Activated CD8-positive, alpha-beta memory T cell treated with anti-CD3 and anti-CD28 coated beads, Interleukin-2, amount 50 U/mL, for 24 hours (primary cell): Measurements from ENCODE around the gene FRMD7.
"Not testable (repeated sequence)": the region's sequence is repeated elsewhere in the genome, so short reads cannot be mapped to it uniquely, and the experiment has no call there.

Experiments used
- DNase-seq: peaks from one replicate; pipeline ENCODE4 v3.0.0-alpha.2; 2020; ENCODE audit errors: extremely low read depth

Gene FRMD7

DNA sequence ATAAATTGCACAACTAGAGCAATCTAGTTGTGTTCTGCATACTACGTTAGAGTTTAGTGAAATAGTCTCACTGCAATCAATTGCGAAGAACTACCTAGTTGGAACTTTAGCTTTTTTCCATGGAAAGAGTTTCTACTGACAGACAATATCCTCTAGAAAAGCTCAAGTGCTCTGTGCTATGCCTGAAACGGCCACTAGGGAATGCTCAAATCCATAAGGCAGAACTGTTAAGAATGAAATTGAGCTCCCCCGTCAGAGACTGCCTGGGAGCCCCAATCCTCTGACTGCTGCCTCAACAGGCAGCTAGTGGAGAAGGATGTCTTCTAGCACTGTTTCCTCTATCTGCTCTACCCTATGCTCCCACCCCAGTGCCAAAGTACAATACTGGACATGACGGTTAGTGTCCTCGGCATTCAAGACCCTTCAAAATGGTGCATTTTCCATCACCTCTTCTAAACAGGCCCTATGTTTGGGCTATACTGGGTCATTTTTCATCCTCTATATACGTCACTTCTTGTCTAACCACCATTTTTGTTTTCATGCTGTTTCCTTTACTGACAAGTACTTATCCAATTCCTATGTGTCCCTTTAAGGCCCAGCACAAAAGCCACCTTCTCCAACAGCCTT, 35.3 kb downstream of the FRMD7 start:
- DNase-seq, result peak; percentile 2

DNA sequence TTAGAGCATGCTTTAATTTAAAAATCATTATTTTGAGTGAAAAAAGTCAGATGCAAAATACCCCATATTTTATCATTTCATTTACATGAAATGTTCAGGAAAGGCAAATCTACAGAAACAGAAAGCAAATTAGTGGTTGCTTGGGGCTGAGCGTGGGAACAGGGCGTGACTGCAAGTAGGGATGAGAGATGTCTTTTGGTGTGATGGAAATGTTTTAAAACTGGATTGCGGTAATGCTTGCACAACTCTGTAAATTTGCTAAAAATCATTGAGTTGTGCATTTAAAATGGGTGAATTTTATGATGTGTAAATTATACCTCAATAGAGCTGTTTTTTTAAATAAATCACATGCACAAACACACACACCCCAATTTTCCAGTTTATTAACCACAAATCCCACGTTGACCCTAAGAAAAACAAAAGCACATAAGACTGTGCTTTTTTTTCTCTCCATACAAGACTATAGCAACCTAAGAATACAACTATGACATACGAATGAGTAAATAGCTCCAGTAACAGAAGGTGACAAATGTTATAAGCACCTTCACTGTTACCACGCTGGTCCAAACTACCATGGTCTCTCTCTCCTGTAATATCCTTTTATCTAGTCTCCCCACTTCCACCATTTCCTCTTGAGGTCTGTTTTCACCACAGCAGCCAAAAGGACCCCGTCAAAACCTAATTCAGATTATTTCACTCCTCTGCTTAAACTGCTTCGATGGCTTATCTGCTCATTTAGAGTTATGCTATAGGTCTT, 37.2 kb downstream of the FRMD7 start:
- no peak for DNase-seq

DNA sequence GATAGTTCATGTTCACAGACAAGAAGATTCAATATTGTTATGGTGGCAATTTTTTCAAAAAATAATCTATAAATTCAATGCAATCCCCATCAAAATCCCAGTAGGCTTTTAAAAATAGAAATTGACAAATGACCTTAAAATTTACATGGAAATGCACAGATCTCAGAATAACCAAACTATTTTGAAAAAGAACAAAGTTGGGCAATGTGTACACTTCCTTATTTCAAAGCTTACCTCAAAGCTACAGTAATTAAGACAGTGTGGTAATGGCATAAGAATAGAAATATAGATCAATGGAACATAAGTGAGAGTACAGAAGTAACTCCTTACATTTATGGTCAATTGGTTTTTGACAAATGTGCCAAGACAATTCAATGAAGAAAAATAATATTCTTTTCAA, 39.0 kb downstream of the FRMD7 start:
- no peak for DNase-seq

DNA sequence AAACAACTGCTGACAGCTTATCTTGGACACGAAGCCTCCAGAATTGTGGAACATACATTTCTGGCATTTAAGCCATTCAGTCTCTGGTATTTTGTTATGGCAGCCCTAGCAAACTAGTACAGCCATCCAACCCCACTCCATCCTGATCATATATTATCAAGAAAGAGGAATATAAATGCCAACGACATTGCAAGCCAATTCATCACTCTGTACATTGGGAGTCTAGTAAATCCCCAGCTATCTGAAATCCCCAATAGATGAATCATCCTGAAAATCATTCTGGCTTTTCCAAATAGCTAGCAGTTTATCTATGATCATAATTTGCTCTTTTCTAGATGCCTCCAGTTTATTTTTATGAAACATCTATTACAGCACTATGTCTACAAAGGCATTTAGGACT, 41.1 kb downstream of the FRMD7 start:
- no peak for DNase-seq

DNA sequence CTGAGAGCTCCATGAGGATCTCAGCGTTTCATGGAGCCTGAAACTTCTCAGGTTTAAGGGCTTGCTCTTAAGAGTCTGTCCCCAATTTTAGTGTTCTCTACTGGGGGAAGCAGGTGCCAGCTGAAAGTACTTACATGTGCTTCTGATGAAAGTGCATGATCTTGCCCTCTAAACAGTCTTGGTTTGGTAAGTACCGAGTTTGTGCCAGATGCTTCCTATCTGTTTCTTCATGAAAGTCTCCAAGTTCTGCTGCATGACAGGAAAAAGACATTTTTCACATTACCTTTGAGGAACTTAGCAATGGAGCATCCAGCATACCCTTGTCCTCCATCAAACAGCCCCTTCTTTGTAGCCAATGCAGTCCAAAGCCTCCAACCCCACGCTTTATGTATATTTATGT, 42.0 kb downstream of the FRMD7 start:
- DNase-seq, result no peak

DNA sequence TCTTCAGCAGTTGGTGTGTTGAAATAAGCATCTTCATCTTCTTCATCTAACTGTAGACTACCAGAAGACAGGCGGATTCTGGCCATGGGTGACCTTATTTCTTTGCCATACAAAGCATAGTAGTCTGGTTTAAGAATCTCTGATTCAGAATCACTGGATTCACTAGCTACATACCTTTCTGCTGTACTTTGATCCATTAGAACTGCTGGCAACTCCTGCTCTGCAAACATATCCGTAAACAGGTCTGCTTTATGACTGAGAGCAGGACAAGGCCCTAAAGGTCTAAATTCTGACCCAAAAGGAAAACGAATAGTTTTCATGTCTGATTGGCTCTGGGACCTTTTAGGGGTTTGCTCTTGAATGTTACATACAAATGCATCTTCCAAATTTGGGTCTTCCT, 49.9 kb downstream of the FRMD7 start:
- DNase-seq, result no peak

DNA sequence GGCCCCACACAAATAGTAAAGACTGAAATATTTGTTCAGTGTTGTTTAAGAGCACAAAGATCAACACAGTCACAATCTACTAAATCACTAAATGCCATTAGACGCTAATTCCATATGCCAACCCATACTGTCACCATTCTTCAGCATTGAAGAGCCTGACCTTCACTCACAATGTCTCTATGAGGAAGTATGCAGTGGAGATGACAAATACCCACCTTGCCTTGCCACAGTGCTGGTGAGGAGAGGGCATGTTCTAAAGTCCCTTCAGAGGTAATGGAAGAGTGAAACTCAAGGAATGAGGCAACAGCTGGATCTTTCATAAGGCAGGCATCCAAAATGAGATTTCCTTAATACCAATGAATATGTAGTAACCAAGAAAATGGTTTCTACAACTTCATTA, 50.4 kb downstream of the FRMD7 start:
- no peak for DNase-seq

DNA sequence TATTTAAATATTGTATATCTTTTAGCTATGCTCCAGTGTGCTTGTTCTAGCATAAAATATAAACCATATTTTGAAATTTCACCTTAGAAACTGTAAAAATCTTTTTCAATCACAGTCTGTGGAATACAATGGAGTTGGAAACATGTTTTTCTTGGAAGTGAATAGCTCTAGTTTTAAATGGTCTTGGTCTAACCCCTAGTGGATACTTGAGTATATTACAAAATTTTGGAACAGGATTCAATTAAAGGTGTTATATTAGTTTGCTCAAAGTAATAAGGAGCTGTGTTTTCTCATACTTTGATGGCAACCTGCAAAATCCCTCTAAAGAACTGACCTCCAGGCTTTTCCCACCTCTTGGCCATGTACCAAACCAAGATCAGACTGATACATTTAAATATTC, 56.6 kb downstream of the FRMD7 start:
- DNase-seq, result no peak

DNA sequence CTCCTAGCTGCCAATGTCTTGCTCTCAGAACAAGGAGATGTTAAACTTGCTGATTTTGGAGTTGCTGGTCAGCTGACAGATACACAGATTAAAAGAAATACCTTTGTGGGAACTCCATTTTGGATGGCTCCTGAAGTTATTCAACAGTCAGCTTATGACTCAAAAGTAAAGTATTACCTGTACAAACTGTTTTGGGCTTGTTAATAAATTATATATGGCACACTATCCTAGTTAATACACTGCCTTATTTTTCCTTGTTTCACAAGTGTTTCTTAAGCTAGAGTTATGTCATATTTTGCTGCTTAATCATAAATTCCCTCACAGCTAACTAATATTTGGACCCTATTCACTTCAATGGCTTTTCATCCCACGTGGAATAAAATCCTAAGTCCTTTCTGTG, 59.4 kb downstream of the FRMD7 start:
- no peak for DNase-seq

DNA sequence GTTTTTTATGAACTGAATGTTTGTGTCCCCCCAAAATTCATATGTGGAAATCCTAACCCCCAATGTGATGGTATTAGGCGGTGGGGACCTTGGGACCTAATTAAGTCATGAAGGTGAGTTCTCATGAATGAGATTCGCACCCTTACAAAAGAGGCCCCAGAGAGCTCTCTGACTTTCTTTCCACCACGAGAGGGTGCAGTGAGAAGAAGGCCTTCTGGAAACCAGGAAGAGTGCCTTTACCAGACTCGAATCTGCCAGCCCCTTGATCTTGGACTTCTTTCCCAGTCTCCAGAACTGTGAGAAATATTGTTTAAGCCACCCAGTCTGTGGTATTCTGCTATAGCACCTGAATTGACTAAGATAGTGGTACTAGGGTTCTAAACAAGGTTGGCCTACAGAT, 64.0 kb downstream of the FRMD7 start:
- DNase-seq, result no peak

DNA sequence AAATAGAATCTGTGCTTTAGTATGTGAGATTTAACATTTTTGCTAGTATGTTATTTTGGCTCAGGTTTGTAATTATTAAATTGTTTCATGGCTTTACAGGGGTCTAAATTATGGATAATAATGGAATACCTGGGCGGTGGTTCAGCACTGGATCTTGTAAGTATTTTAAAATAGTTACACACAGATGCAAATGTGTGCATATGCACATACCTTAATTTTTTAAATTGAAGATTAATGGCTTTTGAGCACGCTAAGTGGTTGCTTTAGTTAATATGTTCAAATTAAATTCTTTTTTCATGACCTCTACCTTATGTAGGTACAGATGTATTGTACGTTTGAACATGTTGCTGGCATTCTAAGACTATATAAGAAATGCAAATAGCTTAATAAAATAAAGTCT, 64.5 kb downstream of the FRMD7 start:
- DNase-seq, result no peak

DNA sequence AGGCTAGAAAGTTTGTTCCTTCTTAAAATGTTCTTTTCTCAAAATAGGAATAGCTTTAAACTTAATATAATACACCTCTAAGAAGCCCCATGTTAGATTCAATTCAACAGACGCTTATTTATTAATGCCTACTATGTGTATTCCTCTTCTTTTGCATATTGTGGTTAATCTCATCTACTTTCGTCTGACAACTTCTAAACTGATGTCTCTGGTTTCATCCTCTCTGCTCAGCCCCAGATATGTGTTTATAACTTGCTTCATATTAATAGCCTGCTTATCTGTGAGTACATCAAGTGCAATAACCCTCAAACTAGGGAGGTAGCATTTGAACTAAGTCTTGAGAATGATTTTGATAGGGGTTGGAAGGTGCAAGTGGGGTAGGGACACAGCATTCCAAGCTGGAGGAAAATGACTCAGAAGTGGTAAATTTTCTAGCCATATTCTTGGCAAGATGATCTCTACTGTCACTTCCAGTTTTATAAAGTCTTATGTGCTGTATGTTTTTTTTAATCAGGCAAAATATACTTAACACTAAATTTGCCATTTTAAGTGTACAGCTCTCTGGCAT, 67.8 kb downstream of the FRMD7 start:
- no peak for DNase-seq

DNA sequence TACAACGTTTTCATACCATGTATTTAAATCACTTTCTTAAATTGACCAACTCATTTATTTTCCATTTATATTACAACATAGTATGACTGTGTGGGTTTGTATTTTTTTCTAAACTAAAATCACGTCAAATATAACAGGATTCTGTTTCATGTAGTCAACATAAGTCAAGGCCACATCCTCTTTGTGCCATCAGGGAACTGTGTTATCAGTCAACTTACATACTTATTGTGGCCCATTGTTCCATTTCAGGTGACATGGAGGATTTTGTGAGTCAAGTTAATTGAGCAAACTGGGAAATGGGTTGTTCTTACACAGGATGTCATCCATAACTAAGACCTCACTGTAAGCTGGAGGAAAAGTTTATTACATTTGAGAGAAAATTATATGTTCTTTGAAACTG, 68.8 kb downstream of the FRMD7 start:
- no peak for DNase-seq

DNA sequence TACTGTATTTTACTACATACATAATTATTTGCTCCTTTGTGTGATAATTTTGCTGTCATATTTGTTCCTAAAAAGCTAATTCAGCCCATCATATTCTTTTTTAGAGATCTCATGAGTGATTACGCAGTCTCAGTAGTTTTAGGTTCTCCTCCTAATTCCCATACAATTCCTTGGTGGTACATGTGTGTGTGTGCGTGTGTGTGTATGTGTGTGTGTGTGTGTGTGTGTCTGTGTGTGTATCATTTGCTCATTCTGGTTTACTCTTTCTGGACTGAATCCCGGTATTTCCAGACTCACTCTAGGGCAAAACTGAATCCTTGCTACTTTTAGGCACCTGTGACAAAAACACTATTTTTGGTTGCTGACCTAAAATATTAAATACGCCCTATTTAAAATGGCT, 69.8 kb downstream of the FRMD7 start:
- DNase-seq, result no peak

DNA sequence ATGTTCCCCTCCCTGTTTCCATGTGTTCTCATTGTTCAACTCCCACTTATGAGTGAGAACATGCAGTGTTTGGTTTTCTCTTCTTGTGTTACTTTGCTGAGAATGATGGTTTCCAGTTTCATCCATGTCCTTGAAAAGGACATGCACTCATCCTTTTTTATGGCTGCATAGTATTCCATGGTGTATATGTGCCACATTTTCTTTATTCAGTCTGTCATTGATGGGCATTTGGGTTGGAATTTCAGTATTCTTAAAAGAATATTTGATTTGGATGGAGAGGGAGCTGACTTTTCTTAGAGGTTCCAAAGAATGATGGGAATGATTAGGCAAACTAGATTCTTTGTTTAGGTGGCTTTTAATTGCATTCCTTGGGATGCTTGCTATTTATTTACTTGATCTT, 76.0 kb downstream of the FRMD7 start:
- not testable (repeated sequence) for DNase-seq

DNA sequence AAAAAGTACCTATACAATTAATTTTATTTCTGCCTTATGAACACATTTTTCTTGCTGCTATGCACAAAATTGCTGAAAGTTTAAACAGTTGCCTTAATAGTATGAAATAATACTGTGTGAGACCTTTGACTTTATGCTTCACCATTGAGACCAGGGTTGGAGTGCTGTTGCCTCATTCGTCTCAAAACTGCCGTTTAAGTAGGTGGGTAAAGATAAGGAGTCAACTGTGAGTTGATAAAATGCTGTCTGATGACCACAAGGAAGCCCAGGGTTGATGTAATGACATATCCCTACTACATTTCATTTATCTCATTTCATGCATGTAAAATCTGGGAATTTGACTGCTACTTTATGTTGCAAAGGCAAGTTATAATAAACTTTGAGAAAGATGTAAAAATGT, 81.3 kb downstream of the FRMD7 start:
- no peak for DNase-seq

DNA sequence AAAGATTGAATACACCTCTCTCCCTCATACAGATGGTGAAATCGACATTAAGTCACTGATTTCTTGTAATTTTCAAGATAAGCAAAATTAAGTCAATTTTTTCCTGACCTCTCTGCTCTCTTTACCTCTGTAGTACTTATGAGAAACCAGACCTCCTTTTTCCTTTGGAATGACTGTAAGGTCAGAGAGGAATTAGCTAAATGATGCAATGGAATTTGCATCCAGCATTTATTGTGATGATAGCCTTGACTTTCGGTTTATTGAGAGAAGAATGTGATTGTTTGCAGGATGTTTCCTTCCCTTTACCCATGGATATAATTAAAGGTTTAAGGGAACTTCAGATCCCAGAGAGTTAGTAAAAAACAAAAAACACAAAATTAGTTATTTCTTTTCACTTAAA, 82.4 kb downstream of the FRMD7 start:
- no peak for DNase-seq

DNA sequence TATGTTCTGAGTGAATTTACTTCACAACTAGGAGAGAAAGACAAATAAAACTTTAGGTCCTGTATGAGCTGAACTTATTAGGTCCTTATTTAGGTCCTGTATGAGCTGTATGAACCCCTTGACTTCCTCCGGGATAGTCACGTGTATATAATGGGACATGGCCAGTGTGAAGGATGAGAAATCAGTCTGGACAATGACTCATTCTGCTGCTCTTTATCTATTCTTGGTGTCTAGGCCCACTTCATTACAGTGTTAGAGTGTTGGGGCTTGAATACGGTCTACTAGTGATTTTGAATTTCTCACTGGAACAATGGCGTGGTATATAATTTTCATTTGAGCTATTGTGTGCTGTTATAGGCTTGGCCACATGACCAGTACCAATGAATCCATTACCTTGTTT, 82.9 kb downstream of the FRMD7 start:
- no peak for DNase-seq

DNA sequence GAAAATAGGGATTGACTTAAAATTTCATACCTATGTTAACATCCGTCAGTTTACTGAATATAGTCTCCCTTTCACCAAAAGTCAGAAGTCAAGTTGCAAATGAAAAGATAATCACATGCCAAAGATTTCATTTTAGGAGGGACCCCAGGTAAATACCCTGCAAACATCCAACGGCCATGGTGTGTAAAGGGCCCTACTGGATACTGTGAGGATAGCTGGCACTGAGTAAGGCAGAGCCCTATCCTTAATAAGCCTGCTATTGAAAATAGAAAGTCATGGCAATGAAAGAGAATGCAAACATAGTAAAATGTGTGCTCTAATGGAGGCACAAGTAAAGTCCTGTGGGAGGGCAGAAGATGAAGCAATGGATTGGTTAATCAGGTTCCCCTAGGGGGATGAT, 83.8 kb downstream of the FRMD7 start:
- DNase-seq, result no peak

DNA sequence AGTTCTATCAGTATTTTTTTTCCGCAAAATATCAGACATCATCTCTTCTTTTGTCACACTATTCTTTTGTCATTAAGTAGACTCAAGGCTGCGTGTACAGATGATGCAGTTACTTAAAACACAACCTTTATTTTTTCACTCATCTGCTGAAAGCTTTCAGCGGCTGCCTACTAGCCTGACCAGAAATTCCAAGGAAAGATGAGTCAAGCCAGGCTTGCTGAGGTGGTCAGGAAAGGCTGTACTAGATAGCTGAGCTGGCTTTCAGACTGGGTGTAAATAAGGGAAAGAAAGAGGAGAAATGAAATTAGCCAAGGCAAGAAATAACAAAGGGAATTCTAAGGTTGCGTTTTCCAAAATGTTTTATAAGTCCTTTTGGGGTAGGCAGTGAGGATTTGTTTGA, 86.8 kb downstream of the FRMD7 start:
- DNase-seq, result no peak

DNA sequence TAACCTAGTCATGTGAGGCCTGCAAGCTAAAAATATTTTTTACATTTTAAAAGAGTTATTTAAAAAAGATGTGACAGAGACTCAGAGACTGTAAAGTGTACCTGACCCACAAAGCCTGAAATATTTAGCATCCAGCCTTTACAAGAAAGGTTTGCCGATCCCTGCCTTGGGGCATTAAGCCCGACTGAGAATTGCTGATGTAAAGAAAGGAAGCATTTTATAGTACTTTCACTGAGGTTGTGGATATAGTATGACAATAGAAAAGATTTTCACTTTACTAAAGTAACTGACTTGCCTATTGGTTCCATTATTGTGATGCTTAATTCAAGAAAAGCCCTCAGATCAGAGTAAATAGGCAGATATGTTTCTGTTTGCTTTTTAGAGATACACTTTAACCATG, 87.8 kb downstream of the FRMD7 start:
- no peak for DNase-seq

DNA sequence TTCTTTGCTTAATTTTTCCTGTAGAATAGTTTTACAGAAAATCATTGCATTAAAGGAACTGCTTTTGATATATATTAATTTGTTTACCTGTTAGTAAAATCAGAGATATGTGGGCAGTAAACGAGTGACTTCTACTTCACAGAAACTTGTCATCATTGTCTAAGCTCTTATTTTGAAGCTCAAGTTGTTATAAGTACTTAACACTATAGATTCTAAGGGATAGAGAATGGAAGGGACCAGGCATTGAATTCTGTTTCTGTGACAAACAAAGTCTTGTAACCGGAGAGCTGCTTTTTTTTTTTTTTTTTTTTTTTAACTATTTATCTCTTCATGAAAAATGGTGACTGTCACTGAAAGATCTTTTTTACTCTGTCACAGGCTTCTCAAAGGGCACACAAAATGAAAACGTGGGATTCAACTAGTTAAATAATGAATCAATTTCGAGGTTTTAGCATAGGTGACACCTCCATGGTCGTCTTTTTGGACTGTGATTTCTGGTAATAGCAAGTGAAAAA, 90.3 kb downstream of the FRMD7 start:
- no peak for DNase-seq

DNA sequence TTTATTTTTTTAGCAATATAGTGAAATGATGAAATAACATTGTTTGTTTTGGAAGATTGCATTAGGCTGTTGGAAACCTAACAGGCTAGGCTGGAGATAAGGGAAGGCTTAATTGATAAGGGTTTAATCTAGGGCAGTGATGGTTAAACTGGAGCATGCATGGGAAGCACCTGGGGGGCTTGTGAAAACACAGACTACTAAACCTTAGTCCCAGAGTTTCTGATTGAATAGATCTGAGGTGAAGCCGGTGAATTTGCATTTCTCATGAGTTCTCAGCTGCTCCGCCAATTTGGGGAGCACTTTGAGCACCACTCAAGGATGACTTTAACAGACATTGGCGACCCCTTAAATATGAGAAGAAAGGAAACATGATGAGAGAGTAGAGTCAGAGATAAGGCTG, 93.2 kb downstream of the FRMD7 start:
- DNase-seq, result no peak
